ENCODE measurements around the gene CMSS1. TPM values are rescaled to one million over a fixed set of nuclear protein-coding genes. Genes with fewer than 3 reads are reported as not detected.

CMSS1 gene
- total RNA-seq, 2 donors from 2014 or later: 35.8 to 74.3 TPM

GRCh38 chr3:99877031-99877579 is 59.4 kb downstream of the CMSS1 start:
- H3K27ac Mint-ChIP-seq: no peak overlapping the region
- H3K9me3 Mint-ChIP-seq: no peaks in the 10 kb centered on the region
- H3K36me3 Mint-ChIP-seq: no peaks in the 10 kb centered on the region

DNA sequence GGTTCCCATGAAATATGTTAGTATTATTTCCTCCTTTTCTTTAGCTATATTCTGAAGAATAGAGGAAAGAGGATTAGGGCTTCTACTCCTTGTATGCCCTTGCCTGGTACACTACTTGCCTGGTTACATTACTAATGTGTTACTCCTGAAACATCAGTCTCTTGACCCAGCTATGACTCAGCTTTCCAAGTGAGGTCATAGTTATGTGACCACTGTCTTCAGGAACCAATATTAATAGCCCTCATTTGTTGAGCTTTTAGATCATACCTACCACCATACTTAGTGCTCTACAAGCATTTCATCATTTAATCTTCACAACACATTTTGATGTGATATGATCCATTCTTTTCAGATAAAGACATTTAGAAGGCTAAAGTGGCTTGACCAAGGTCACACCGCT is 60.3 kb downstream of the CMSS1 start:
- no peak overlapping the region for H3K27ac Mint-ChIP-seq
- no peak for DNase-seq (ENCODE audit: low spot score in 2 of 2)
- no peaks in the 10 kb centered on the region for H3K9me3 Mint-ChIP-seq
- ATAC-seq: no peak
- no peaks in the 10 kb centered on the region for H3K36me3 Mint-ChIP-seq

More at GRCh38 chr3:99877031-99877579, 59.4 kb downstream of the CMSS1 start:
- ATAC-seq (no peak), DNase-seq (ENCODE audit: low spot score in 2 of 2) (no peak)

- no peak for DNase-seq (ENCODE audit: low spot score in 2 of 2)
- Mint-ChIP-seq H3K9me3 (no peaks in the 10 kb centered on the region), H3K27ac (peak overlapping the region in 1 of 2 donors; percentile 19)
These were observed 61.6 kb downstream of the CMSS1 start for GRCh38 chr3:99879275-99879674.

DNA sequence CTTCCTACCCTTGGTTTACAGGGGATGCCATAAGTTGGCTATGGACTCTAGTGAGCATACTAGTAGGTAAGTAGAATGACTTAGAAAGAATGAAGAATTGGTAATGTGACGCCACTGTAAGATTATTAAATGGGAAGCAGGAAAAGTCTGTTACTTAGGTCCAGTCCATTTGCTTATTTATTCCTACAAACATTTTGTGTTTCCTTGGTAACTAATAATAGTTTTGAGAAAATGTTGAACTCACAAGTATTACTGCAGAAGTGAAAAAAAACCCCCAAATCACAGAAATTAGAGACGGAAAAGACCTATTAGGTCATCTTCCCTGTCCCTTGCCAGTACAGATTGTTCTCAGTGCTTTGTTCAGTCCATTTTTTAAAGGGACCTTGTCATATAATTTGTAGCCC is 63.5 kb downstream of the CMSS1 start:
- no peak for DNase-seq (ENCODE audit: low spot score in 2 of 2)
- ATAC-seq: no peak
- no peaks in the 10 kb centered on the region for H3K9me3 Mint-ChIP-seq
- peaks cover 6% of the 10 kb centered on the region in 2 donors for H3K36me3 Mint-ChIP-seq
- no peak overlapping the region for H3K27ac Mint-ChIP-seq

More at GRCh38 chr3:99879275-99879674, 61.6 kb downstream of the CMSS1 start:
- no peaks in the 10 kb centered on the region for H3K36me3 Mint-ChIP-seq
- ATAC-seq: no peak

DNA sequence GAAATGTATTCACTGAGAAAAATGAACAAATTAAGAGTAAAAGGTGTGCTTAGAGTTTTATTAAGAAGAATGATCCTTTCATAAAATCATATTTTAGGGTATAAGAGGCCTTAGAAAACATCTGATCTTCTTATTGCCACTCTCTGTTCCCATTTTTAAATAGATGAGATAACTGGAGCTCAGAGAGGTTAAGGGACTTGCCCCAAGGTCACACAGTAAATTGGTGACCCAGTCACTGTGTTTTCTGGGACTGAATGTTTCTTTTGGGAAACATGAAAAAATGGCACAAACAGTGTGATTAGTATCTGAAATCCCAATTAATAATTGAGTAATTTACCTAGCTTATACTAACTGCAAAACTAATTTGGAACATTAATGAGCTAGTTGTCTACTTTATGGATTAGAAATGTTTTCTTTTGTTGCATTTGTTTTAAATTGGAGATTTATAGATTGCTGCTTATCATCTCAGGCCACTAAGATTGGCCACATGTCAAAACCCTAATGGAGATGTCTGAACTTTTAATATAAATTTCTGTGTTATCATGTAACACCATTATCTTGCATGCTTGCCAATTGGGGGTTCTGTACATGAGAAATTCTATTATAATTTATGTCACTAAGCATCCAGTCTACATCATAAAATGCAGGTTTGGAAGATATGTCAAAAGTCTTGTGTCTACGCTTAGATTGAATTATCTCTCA is 64.9 kb downstream of the CMSS1 start:
- DNase-seq (ENCODE audit: low spot score in 2 of 2): no peak
- Mint-ChIP-seq H3K36me3 (peaks cover 7 to 9% of the 10 kb centered on the region in 2 donors), H3K9me3 (no peaks in the 10 kb centered on the region), H3K27ac (no peak overlapping the region)
- no peak for ATAC-seq

DNA sequence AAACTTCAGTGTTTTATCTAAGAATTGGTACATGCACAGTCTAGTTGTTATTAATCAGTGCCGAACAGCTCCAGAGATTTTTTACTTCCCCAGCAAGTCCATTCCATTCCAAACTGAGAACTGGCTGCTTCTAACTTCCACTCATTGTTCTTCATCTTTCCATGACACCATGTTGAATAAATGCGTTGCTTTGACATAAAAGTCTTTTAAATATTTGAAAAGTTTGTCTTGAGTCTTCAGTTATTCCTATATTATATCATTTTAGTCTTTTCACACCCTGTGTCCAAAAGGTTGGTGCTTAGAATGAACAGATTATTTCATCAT is 65.4 kb downstream of the CMSS1 start:
- H3K36me3 Mint-ChIP-seq: peaks cover 7 to 9% of the 10 kb centered on the region in 2 donors
- ATAC-seq: no peak
- H3K27ac Mint-ChIP-seq: no peak overlapping the region
- no peaks in the 10 kb centered on the region for H3K9me3 Mint-ChIP-seq
- DNase-seq (ENCODE audit: low spot score in 2 of 2): no peak

GRCh38 chr3:99883693-99884092 is 66.0 kb downstream of the CMSS1 start:
- ATAC-seq (no peak), DNase-seq (ENCODE audit: low spot score in 2 of 2) (no peak)
- peak overlapping the region in 1 of 2 donors; percentile 54 for H3K27ac Mint-ChIP-seq
- no peaks in the 10 kb centered on the region for H3K9me3 Mint-ChIP-seq
- H3K36me3 Mint-ChIP-seq: peaks cover 7 to 9% of the 10 kb centered on the region in 2 donors

DNA sequence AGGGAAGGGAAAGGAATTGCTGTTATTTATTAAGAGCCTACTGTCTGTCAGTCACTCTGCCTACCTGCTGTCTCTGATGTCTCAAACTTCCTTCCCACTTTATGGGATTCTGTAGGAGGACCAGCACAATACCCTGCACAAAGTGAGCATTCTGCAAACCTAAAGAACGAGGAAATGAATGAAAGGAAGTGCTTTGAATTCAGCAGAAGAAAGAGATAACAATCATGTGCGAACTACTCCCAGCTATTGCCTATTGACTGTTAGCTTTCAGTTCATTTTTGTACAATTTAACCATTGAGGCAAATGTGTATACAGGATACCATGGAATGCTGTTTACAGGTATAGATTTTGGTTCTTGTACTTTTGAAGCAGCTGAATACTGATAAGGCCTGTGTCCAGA is 66.8 kb downstream of the CMSS1 start:
- Mint-ChIP-seq H3K27ac (peak overlapping the region in 1 of 2 donors; percentile 54), H3K9me3 (no peaks in the 10 kb centered on the region), H3K36me3 (peaks cover 7 to 9% of the 10 kb centered on the region in 2 donors)
- no peak for ATAC-seq
- no peak for DNase-seq (ENCODE audit: low spot score in 2 of 2)

DNA sequence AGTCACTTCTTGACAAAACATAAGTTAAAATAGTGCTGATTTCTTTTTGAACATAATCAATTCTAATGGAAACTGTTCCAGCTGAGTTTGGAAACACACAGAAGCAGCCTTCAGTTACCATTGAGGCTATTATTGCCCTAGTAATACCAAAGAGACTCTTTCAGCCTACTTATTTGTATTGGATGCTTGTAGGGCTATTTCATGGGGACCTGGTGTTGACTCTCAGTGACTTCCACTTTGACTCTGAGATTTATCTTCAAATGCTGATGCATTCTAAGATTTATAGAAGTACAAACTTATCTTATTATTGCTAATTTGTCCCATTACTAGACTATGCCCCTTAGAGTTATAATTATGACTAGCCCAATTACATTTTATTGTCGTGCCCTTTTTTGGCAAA is 67.4 kb downstream of the CMSS1 start:
- Mint-ChIP-seq H3K27ac (no peak overlapping the region), H3K9me3 (no peaks in the 10 kb centered on the region), H3K36me3 (peaks cover 9 to 10% of the 10 kb centered on the region in 2 donors)
- ATAC-seq (no peak), DNase-seq (ENCODE audit: low spot score in 2 of 2) (no peak)

- DNase-seq (ENCODE audit: low spot score in 2 of 2) (no peak), ATAC-seq (no peak)
- peaks cover 9 to 11% of the 10 kb centered on the region in 2 donors for H3K36me3 Mint-ChIP-seq
- H3K9me3 Mint-ChIP-seq: no peaks in the 10 kb centered on the region
- no peak overlapping the region for H3K27ac Mint-ChIP-seq
These were observed 68.2 kb downstream of the CMSS1 start for GRCh38 chr3:99885851-99886250.

GRCh38 chr3:99891610-99892285 is 74.1 kb downstream of the CMSS1 start:
- no peak for ATAC-seq
- peaks cover 4 to 7% of the 10 kb centered on the region in 2 donors for H3K36me3 Mint-ChIP-seq
- no peak for DNase-seq (ENCODE audit: low spot score in 2 of 2)
- H3K9me3 Mint-ChIP-seq: no peaks in the 10 kb centered on the region
- H3K27ac Mint-ChIP-seq: no peak overlapping the region

DNA sequence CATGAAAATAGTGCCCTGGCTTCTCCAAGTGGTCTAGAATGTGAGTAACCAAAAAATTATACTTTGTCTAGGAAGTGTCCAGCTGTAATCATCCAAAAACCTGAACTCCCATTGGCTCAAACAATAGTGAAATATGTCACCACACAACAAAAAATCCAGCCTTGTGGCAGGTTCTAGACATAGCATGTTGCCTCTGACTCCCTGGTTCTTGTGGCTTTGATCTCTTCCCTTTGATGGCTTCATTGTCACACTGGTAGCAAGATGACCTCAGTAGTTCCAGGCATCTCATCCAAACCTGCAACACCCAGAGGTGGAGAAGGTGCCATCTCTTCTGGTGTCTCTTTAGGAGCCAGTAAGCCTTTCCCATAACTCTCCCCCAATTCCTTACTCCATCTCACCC is 74.7 kb downstream of the CMSS1 start:
- peak; percentile 45 to 64 for ATAC-seq
- Mint-ChIP-seq H3K27ac (no peak overlapping the region), H3K9me3 (no peaks in the 10 kb centered on the region), H3K36me3 (peaks cover 4 to 7% of the 10 kb centered on the region in 2 donors)
- no peak for DNase-seq (ENCODE audit: low spot score in 2 of 2)

GRCh38 chr3:99895131-99895696 is 77.6 kb downstream of the CMSS1 start:
- no peak for DNase-seq (ENCODE audit: low spot score in 2 of 2)
- H3K36me3 Mint-ChIP-seq: peaks cover 0 to 7% of the 10 kb centered on the region in 2 donors
- H3K9me3 Mint-ChIP-seq: no peaks in the 10 kb centered on the region
- peak in 1 of 2 donors; percentile 35 for ATAC-seq
- H3K27ac Mint-ChIP-seq: no peak overlapping the region

DNA sequence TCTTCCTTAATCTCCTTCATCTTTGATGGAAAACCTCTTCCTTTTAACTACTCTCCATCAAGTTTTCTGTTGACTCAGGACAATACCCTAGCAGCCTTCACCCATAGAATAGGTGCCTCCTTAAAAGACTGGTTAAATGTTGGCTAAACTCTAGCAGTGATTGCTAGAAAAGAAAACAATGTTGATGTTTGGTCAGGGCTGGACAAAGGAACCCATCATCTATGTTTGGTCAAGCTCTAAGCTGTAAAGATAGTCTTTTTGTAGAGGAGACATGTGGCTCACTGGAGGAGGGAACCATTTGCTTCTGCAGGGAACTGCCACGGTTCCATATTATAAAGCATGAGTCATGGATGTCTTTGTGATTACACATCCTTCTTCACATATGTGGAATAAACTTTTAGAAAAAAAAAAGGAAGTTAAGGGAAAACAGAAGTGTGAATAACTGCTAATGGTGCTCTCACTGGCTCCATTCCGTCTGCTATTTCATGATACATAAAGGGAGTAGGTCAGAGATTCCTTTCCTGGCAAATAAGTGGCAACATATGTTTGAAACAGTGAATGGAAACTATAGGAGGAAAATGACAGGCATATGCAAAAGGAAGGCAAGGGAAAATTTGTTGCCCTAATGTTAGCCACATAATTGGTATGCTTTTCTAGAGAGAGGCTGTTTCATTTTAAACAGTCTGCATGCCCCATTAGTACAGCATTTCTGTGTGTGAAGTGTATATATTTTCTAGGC is 78.2 kb downstream of the CMSS1 start:
- ATAC-seq: peak in 1 of 2 donors; percentile 33
- H3K27ac Mint-ChIP-seq: peak overlapping the region; percentile 4 to 58

GRCh38 chr3:99896482-99896881 is 78.8 kb downstream of the CMSS1 start:
- peaks cover 0 to 7% of the 10 kb centered on the region in 2 donors for H3K36me3 Mint-ChIP-seq
- DNase-seq (ENCODE audit: low spot score in 2 of 2): no peak
- H3K27ac Mint-ChIP-seq: peak overlapping the region; percentile 4 to 58
- no peak for ATAC-seq
- no peaks in the 10 kb centered on the region for H3K9me3 Mint-ChIP-seq

More for the DNA sequence above, 78.2 kb downstream of the CMSS1 start:
- no peak for DNase-seq (ENCODE audit: low spot score in 2 of 2)
- H3K36me3 Mint-ChIP-seq: peaks cover 0 to 7% of the 10 kb centered on the region in 2 donors
- H3K9me3 Mint-ChIP-seq: no peaks in the 10 kb centered on the region

DNA sequence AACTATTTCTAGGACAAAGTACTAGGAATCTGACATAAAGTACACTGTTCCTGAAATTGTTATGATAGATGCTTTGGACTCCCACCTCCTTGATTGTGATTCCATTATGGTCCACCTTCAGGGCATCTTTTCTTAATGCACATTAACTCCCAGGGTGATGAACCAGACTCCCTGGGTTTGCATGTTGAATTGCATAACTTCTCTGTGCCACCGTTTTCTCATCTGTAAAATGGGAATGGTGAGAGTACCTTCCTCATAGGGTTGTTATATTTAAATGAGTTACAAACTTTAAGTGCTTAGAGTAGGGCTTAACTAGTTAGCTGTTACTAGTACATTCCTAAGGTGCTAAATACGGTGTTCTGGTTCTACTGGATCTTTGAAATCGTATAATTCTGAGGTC is 81.9 kb downstream of the CMSS1 start:
- H3K36me3 Mint-ChIP-seq: peaks cover 0 to 7% of the 10 kb centered on the region in 2 donors

GRCh38 chr3:99900248-99900647 is 82.6 kb downstream of the CMSS1 start:
- no peak for DNase-seq (ENCODE audit: low spot score in 2 of 2)
- ATAC-seq: no peak
- Mint-ChIP-seq H3K36me3 (peaks cover 0 to 5% of the 10 kb centered on the region in 2 donors), H3K27ac (no peak overlapping the region), H3K9me3 (peaks cover 0 to 8% of the 10 kb centered on the region in 2 donors)

More for the DNA sequence above, 81.9 kb downstream of the CMSS1 start:
- Mint-ChIP-seq H3K27ac (no peak overlapping the region), H3K9me3 (peaks cover 0 to 2% of the 10 kb centered on the region in 2 donors)
- DNase-seq (ENCODE audit: low spot score in 2 of 2) (no peak), ATAC-seq (no peak)

Data from activated naive CD4-positive, alpha-beta T cell treated with anti-CD3 and anti-CD28 coated beads, Interleukin-2, amount 50 U/mL, for 72 hours (primary cell).